ENCODE results near the gene KMT5B.

GRCh38 chr11:68189888-68190287 lies 23.2 kb downstream of the KMT5B start:
- TF ChIP-seq CTCF (IDR thresholded peaks at IDR 0.05) (no peak), ZFX (IDR thresholded peaks at IDR 0.05; ENCODE audit: borderline replicate concordance) (no peak)

Measured in 22Rv1 (cell line).